ENCODE measurements around the gene DAZAP1.

The DAZAP1 gene

DNA sequence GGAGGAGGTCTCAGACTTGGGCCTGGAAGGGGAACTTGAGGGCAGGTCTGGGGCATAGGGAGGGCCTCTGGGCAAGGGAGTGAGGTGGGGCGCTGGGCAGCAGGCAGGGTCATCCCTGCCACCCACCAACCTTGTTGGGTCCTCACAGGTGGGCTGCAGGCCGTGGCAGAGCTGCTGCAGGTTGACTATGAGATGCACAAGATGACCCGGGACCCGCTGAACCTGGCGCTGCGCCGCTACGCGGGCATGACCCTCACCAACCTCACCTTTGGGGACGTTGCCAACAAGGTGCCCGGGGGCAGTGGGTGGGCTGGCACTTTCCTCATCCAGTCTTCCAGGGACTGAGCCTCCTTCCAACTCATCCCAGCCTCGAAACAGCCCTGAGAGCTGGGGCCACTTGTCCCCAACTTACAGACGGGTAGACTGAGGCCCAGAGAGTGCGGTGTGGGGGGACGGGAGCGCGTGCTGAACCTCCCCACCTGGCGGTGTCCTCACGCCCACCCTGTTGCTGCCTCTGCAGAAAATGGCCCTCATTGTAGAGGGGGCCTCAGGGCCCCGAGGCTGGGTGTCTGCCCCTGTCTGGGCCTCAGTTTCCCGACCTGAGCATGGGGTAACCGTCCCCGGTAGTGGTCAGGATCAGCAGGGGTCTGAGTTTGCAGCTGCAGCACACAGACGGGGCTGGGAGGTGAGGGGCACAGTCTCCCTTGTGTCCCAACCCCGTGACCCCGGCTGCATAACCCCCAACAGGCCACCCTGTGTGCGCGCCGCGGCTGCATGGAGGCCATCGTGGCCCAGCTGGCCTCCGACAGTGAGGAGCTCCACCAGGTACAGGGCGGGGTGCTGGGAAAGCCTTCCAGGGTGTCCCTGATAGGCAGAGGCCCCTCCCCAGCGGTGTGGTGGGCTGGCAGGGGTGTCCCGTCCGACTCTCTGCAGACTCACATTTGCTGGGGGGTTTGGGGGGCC, 52.9 kb downstream of the DAZAP1 start:
- DNase-seq, result no peak

DNA sequence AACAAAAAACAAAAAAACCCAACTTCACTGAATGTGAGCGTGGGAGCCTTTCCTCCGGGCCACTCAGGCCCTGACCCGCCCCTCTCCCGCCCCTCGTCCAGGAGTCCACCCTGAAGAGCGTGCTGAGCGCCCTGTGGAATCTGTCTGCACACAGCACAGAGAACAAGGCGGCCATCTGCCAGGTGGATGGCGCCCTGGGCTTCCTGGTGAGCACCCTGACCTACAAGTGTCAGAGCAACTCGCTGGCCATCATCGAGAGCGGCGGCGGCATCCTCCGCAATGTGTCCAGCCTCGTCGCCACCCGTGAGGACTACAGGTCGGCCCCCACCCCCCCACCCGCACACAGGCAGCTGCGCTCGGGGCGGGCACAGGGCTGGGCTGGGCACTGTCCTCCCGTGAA, 54.5 kb downstream of the DAZAP1 start:
- DNase-seq, result no peak

DNA sequence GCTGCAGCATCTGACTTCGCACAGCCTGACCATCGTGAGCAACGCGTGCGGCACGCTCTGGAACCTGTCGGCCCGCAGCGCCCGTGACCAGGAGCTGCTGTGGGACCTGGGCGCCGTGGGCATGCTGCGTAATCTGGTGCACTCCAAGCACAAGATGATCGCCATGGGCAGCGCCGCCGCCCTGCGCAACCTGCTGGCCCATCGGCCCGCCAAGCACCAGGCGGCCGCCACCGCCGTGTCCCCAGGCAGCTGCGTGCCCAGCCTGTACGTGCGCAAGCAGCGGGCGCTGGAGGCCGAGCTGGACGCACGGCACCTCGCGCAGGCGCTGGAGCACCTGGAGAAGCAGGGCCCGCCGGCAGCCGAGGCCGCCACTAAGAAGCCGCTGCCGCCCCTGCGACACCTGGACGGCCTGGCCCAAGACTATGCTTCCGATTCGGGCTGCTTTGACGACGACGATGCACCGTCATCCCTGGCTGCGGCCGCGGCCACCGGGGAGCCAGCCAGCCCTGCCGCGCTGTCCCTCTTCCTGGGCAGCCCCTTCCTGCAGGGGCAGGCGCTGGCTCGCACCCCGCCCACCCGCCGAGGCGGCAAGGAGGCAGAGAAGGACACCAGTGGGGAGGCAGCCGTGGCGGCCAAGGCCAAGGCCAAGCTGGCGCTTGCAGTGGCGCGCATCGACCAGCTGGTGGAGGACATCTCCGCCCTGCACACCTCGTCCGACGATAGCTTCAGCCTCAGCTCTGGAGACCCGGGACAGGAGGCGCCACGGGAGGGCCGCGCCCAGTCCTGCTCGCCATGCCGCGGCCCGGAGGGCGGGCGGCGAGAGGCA, 58.0 kb downstream of the DAZAP1 start:
- DNase-seq, result no peak

DNA sequence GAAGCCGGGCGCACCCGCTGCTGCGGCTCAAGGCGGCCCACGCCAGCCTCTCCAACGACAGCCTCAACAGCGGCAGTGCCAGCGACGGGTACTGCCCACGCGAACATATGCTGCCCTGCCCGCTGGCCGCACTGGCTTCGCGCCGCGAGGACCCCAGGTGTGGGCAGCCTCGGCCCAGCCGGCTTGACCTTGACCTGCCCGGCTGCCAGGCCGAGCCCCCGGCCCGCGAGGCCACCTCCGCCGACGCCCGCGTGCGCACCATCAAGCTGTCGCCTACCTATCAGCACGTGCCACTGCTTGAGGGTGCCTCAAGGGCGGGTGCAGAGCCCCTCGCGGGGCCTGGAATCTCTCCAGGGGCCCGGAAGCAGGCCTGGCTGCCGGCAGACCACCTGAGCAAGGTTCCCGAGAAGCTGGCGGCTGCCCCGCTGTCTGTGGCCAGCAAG, 58.7 kb downstream of the DAZAP1 start:
- no peak for DNase-seq

DNA sequence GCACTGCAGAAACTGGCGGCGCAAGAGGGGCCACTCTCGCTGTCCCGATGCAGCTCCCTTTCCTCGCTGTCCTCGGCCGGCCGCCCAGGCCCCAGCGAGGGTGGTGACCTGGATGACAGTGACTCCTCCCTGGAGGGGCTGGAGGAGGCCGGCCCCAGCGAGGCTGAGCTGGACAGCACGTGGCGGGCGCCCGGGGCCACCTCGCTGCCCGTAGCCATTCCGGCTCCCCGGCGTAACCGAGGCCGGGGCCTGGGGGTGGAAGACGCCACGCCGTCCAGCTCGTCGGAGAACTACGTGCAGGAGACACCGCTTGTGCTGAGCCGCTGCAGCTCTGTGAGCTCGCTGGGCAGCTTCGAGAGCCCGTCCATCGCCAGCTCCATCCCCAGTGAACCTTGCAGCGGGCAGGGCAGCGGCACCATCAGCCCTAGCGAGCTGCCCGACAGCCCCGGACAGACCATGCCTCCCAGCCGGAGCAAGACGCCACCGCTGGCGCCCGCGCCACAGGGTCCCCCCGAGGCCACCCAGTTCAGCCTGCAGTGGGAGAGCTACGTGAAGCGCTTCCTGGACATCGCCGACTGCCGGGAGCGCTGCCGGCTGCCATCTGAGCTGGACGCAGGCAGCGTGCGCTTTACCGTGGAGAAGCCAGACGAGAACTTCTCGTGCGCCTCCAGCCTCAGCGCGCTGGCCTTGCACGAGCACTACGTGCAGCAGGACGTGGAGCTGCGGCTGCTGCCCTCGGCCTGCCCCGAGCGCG, 59.3 kb downstream of the DAZAP1 start:
- DNase-seq, result no peak

DNA sequence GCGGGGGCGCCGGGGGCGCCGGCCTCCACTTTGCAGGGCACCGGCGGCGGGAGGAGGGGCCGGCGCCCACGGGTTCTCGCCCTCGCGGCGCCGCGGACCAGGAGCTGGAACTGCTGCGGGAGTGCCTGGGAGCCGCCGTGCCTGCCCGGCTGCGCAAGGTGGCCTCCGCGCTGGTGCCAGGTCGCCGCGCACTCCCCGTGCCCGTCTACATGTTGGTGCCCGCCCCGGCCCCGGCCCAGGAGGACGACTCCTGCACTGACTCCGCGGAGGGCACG, 59.8 kb downstream of the DAZAP1 start:
- DNase-seq, result no peak

DNA sequence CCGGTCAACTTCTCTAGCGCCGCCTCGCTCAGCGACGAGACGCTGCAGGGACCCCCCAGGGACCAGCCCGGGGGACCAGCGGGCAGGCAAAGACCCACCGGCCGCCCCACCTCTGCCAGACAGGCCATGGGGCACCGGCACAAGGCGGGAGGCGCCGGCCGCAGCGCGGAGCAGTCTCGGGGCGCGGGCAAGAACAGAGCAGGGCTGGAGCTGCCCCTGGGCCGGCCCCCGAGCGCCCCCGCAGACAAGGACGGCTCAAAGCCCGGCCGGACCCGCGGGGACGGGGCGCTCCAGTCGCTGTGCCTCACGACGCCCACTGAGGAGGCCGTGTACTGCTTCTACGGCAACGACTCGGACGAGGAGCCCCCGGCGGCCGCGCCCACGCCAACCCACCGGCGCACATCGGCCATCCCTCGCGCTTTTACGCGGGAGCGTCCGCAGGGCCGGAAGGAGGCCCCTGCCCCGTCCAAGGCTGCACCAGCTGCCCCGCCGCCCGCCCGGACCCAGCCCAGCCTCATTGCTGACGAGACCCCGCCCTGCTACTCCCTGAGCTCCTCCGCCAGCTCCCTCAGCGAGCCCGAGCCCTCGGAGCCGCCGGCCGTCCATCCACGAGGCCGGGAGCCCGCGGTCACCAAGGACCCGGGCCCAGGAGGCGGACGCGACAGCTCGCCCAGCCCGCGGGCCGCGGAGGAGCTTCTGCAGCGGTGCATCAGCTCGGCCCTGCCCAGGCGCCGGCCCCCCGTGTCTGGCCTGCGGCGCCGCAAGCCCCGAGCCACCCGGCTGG, 60.3 kb downstream of the DAZAP1 start:
- no peak for DNase-seq

DNA sequence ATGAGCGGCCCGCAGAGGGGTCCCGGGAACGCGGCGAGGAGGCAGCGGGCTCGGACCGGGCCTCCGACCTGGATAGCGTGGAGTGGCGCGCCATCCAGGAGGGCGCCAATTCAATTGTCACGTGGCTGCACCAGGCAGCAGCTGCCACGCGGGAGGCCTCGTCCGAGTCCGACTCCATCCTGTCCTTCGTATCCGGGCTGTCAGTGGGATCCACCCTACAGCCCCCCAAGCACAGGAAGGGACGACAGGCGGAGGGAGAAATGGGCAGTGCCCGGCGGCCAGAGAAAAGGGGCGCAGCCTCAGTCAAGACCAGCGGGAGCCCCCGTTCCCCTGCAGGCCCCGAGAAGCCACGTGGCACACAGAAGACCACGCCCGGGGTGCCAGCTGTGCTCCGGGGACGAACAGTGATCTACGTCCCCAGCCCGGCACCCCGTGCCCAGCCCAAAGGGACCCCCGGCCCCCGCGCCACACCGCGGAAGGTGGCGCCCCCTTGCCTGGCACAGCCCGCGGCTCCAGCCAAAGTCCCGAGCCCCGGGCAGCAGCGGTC, 61.0 kb downstream of the DAZAP1 start:
- no peak for DNase-seq

DNA sequence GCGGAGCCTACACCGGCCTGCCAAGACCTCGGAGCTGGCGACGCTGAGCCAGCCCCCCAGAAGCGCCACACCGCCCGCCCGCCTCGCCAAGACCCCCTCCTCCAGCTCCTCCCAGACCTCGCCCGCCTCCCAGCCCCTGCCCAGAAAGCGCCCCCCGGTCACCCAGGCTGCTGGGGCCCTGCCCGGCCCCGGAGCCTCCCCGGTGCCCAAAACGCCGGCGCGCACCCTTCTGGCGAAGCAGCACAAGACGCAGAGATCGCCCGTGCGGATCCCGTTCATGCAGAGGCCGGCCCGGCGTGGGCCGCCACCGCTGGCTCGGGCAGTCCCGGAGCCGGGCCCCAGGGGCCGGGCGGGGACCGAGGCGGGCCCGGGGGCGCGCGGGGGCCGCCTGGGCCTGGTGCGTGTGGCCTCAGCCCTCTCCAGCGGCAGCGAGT, 61.5 kb downstream of the DAZAP1 start:
- peak in 1 of 2 experiments; percentile 55 for DNase-seq

DNA sequence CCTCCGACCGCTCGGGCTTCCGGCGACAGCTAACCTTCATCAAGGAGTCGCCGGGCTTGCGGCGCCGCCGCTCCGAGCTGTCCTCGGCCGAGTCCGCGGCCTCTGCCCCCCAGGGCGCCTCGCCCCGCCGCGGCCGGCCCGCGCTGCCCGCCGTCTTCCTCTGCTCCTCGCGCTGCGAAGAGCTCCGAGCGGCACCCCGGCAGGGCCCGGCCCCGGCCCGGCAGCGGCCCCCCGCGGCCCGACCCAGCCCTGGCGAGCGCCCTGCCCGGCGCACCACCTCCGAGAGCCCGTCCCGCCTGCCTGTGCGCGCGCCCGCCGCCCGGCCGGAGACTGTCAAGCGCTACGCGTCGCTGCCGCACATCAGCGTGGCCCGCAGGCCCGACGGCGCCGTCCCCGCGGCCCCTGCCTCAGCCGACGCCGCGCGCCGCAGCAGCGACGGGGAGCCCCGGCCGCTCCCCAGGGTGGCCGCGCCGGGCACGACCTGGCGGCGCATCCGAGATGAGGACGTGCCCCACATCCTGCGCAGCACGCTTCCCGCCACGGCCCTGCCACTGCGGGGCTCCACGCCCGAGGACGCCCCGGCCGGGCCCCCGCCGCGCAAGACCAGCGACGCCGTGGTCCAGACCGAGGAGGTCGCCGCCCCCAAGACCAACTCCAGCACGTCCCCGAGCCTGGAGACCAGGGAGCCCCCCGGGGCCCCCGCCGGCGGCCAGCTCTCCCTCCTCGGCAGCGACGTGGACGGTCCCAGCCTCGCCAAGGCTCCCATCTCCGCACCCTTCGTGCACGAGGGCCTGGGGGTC, 62.1 kb downstream of the DAZAP1 start:
- DNase-seq, result peak in 1 of 2 experiments; percentile 35

DNA sequence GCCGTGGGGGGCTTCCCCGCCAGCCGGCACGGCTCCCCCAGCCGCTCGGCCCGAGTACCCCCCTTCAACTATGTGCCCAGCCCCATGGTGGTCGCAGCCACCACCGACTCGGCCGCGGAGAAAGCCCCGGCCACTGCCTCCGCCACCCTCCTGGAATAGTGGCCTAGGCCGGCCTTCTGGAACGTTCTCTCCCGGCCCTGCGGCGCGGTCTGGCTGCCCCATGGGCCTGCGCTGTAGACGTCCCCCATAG, 62.6 kb downstream of the DAZAP1 start:
- no peak for DNase-seq

DNA sequence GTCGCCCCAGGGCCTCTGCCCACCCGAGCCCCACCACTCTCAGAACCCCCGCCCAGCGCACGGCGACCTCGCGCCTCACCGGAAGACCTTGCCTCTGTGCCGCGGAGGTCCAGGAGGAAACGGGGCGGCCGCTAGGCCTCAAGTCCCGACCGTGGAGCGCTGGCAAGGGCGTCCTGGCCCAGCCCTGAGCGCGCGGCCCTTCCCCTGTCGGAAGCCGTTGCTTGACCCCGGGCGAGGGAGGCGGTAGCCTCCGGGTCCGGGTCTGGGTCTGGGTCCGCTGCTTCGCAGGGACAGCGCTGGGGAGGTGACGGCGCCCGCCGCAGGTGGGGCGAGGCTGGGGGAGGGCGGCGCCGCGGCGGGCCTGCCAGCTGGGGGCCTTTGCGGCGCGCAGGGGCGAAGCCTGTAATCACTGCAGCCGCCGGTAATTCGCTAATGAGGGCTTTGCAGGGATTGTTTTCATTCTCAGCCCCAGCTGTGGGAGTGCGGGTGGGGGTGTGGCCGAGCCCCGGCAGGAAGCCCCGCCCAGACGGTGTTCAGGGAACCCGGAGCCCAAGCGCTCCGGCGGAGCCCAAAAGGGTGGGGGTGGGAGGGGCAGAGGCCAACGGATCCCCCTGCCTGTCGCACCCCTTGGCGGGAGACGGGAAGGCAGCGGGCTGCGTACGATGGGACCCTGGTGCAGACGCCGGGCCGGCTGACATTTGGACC, 63.1 kb downstream of the DAZAP1 start:
- peak; percentile 73 to 75 for DNase-seq

DNA sequence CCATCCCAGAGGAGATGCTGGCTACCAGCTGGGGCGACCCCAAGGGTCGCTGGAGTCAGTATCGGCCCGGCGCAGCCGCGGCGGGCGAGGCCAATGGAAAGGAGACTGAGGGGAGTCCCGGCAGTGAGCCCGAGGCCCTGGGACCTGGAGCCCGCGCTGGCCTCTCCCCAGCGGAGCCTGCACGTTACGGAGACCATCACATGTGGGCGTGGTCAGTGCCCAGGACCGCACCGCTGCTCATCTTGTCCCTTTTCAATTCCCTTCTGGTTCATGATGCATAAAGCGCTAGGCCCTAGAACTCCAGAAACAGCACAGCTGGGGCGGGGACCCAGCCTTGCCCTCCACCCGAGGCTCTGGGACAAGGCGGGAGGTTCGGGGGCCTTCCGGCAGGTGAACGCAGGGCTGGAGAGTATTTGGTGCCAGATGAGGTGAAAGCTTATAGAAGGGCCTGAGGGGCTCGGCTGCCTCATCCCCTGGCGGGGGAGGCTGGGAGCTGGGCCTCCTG, 63.7 kb downstream of the DAZAP1 start:
- DNase-seq, result no peak

DNA sequence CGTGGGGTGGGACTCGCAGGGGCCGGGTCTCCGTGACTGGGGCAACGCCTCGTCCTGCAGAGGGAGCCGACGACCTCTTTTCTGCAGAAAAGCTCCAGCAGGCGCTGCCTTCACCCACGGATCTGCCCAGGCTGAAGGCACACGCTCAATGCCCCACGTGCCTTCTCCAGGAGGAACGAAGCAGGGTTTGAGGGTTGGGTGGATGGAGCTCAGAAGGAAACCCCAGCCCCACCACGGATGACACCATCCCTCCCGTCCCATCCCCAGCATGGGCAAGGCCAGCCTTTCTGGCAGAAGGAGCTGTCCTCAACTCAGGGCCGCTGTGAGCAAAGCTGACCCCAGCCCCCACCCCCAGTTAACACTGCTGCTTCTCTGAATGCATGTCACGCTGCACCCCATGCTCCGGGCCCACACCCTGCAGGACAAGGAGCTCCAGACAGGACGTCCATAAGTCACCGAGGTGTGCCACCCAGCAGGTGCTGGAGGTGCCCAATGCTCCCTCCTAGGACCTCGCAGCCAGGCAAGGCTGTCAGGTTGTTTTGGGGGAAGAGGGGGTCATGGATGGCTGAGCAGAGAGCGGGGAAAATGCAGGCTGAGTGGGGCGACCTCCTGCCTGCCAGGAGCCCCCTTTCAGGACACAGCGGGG, 64.3 kb downstream of the DAZAP1 start:
- no peak for DNase-seq

DNA sequence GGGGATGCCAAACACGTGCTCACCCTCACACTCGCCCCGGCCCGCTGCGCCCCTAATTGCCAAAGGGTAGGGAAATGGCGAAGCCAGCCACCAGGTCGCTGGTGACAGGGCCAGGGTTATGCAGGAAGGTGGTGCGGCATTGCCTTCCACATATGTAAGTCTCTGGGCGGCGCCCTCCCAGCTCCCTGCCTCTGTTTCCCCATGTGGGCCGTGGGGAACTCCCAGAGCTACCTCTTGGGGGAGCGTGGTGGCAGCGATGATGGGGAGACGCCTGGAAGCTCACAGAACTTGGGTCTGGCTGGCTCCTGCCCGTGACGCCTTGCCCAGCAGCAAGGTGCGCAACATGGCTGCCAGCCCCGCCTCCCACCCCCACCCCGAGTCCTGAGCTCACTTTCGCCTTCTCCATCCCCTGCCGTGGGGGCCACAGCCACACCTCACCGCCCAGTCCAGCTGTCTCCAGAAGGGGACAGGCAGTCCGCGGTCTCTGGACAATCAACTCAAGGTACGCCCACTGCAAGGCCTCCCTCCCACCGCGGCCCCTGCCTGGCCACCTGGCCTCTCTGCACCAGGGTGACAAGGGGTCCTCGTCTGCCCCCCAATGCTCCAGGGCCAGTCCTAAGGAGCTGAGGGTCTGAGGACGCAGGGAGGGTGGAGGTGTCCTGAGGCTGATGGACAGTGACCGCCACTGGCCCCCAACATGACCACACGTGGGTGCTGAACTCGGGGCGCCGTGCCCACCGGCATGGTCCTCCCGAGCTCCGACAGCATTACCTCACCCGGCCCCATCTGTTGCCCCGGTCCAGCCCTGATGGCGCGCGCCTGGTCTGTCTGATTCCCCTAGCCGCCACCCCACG, 65.1 kb downstream of the DAZAP1 start:
- no peak for DNase-seq

DNA sequence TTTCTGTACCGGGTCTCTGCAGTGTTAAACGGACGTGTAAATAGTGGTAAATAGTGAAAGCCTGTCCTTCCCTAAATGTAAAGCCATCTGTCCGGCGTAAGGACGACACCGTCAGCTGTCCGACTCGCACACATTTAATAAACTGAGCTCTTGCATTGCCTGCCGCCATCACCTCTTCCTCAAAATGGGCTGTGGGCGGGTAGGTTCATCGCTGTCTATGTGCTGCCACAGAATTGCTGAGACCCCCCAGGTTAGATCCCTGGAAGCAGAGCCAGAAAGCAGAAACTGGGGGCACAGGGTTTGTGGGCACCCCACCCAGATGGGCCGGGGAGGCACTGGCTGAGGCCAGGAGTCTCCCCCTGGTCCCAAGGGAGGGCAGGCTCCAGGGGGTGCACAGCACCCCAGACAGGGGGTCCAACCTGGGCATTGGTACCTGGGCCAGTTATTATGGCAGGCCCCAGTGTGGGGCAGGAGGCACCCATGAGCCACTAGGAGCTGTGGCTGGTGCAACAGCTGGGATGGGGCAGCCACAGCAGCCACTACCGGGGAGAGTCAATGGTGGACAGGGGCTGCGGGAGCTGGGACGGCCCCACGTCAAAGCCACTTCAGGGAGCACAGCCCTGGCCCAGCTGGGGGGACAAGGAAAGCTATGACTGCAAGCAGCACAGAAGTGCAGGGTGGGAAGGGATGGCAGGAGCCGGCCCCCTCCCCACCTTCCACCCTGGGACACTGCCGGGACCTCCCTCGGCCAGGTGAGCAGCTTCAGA, 65.9 kb downstream of the DAZAP1 start:
- DNase-seq, result no peak

DNA sequence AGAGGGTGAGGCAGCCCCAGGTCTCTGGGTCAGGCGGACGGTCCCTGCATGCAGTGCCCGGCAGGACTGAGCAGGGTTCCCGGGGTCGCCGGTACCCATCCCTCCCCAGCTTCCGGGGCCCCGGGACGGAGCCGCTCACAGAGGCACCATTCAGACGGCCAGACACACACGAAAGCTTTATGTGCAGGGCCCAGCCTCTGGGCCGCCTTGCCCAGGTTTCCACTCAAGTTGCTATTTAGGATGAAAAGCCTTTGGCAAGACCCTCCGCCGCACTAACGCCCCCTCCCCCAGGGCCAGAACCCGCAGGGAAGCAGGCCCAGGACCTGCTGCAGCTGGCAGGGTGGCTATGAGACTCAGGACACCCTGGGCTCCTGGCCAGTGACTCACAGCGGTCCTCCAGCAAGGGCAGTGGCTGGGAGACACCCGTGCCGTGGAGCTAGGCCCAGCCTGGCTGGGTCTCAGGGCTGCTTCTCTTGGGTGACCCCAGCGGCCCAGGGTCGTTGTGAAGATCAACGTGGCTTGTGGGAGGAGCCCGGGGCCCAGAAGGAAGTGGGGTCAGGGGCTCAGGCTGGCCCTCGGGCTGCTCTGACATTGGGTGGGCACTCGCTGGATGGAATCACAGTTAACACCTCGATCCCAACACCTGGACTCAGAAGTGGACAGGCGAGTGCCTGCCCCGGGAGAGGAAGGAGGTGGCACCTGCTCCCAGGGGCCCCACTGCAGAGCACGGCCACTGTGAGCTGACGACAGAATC, 66.8 kb downstream of the DAZAP1 start:
- no peak for DNase-seq
